ENCODE results near the gene TTC7B.

TTC7B gene

GRCh38 chr14:90760591-90761316 lies 55.5 kb downstream of the TTC7B start:
- Histone ChIP-seq H3K9ac (no peak overlapping the region), H3K4me3 (IDR thresholded peaks at IDR 0.05; ENCODE audit: insufficient read depth, low read depth, low read length) (no peak overlapping the region), H3K27me3 (ENCODE audit: insufficient read depth, low read depth) (no peaks in the 10 kb centered on the region), H3K79me2 (ENCODE audit: insufficient read depth, low read depth) (no peaks in the 10 kb centered on the region), H3K4me1 (ENCODE audit: low read depth, poor library complexity, severe bottlenecking) (peaks cover 8% of the 10 kb centered on the region), H4K20me1 (ENCODE audit: insufficient read depth) (no peaks in the 10 kb centered on the region), H3K36me3 (ENCODE audit: insufficient read depth) (no peaks in the 10 kb centered on the region), H2AFZ (ENCODE audit: low read depth) (no peak overlapping the region), H3K27ac (no peak overlapping the region), H3K4me2 (no peak overlapping the region)
- peak; percentile 55 for TF ChIP-seq CTCF (conservative IDR thresholded peaks at IDR 0.05; ENCODE audit: low read depth, low read length)

GRCh38 chr14:90760078-90760444 lies 56.2 kb downstream of the TTC7B start:
- no peaks in the 10 kb centered on the region for H3K79me2 ChIP-seq (ENCODE audit: insufficient read depth, low read depth)
- no peak overlapping the region for H3K4me3 ChIP-seq (IDR thresholded peaks at IDR 0.05; ENCODE audit: insufficient read depth, low read depth, low read length)
- no peak for TF ChIP-seq CTCF (conservative IDR thresholded peaks at IDR 0.05; ENCODE audit: low read depth, low read length)
- H4K20me1 ChIP-seq (ENCODE audit: insufficient read depth), result no peaks in the 10 kb centered on the region
- peaks cover 8% of the 10 kb centered on the region for H3K4me1 ChIP-seq (ENCODE audit: low read depth, poor library complexity, severe bottlenecking)
- no peak overlapping the region for H3K27ac ChIP-seq
- H3K27me3 ChIP-seq (ENCODE audit: insufficient read depth, low read depth), result no peaks in the 10 kb centered on the region
- no peak overlapping the region for H3K4me2 ChIP-seq
- no peak overlapping the region for H2AFZ ChIP-seq (ENCODE audit: low read depth)
- H3K9ac ChIP-seq, result no peak overlapping the region
- no peaks in the 10 kb centered on the region for H3K36me3 ChIP-seq (ENCODE audit: insufficient read depth)

DNA sequence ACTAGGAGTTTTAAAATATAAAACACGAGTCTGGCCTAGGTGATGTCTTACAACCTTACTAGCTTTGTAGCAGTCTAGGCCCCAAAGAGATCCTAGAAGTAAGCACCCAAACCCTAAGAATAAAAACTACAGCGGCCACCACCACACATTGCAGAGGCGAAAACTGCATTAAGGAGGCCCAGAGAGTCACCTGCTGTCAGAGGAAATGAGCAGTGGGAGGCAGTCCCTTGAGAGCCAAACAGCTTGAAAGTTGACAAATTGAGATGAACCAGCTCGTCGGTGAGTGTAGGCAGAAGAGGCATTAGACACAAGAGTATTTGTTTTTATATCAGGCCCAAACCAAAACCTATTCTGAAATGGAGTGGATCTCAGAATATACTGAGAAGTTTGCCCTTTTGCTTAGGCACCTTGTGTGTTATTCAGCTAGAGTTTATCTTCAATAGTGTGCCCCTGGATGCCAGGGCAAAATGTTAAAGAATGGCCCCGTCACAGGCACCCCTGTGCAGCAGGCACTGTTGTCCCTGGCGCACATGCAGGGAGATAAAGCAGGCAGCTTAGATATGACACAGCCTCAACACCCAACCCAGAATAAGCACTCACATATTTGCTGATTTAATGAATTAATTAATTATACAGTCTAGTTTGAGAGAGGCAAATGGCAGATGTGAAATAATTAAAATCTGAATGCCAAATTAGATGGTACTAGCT lies 56.7 kb downstream of the TTC7B start:
- no peaks in the 10 kb centered on the region for H3K36me3 ChIP-seq (ENCODE audit: insufficient read depth)
- peaks cover 8% of the 10 kb centered on the region for H3K4me1 ChIP-seq (ENCODE audit: low read depth, poor library complexity, severe bottlenecking)
- no peaks in the 10 kb centered on the region for H3K79me2 ChIP-seq (ENCODE audit: insufficient read depth, low read depth)
- no peaks in the 10 kb centered on the region for H3K27me3 ChIP-seq (ENCODE audit: insufficient read depth, low read depth)
- no peak overlapping the region for H3K27ac ChIP-seq
- no peak overlapping the region for H3K9ac ChIP-seq
- TF ChIP-seq CTCF (conservative IDR thresholded peaks at IDR 0.05; ENCODE audit: low read depth, low read length), result no peak
- H3K4me3 ChIP-seq (IDR thresholded peaks at IDR 0.05; ENCODE audit: insufficient read depth, low read depth, low read length), result no peak overlapping the region
- H2AFZ ChIP-seq (ENCODE audit: low read depth), result no peak overlapping the region
- H4K20me1 ChIP-seq (ENCODE audit: insufficient read depth), result no peaks in the 10 kb centered on the region
- H3K4me2 ChIP-seq, result no peak overlapping the region

GRCh38 chr14:90758959-90759358 lies 57.3 kb downstream of the TTC7B start:
- Histone ChIP-seq H3K4me1 (ENCODE audit: low read depth, poor library complexity, severe bottlenecking) (peaks cover 8% of the 10 kb centered on the region), H3K36me3 (ENCODE audit: insufficient read depth) (no peaks in the 10 kb centered on the region), H2AFZ (ENCODE audit: low read depth) (peak overlapping the region; percentile 83), H3K27me3 (ENCODE audit: insufficient read depth, low read depth) (no peaks in the 10 kb centered on the region), H3K79me2 (ENCODE audit: insufficient read depth, low read depth) (no peaks in the 10 kb centered on the region), H3K4me3 (IDR thresholded peaks at IDR 0.05; ENCODE audit: insufficient read depth, low read depth, low read length) (no peak overlapping the region), H3K27ac (0 out of 2 replicates have a peak overlapping the region, but pooled peaks have one; percentile 30), H4K20me1 (ENCODE audit: insufficient read depth) (no peaks in the 10 kb centered on the region), H3K9ac (0 out of 2 replicates have a peak overlapping the region, but pooled peaks have one; percentile 47), H3K4me2 (peak overlapping the region; percentile 63; the same call in 1 of the 2 replicates)
- no peak for TF ChIP-seq CTCF (conservative IDR thresholded peaks at IDR 0.05; ENCODE audit: low read depth, low read length)

All from KMS-11 (cell line).